Right atrium auricular region (tissue), 2 donors: ENCODE measurements around the gene SOHLH1. TPM values are rescaled to one million over a fixed set of nuclear protein-coding genes. Genes with fewer than 3 reads are reported as not detected.

Source experiments
- DNase-seq: peaks from one replicate; pipeline ENCODE4 v3.0.0-alpha.2; 2019; ENCODE audit warnings: low spot score
- H3K27ac ChIP-seq, 2 donors: fragments of 200-600 bp; sonication (generic); 1 replicate in 1 of 2; 2 replicates in 1 of 2; pipeline ENCODE4 v1.5.1; 2016 to 2019
- H3K27me3 ChIP-seq, 2 donors: fragments of 200-600 bp; sonication (generic); one replicate each; pipeline versions ENCODE4 v1.5.1 to v1.6.0; 2017 to 2019
- H3K36me3 ChIP-seq: fragments of 200-600 bp; sonication (generic); one replicate; pipeline ENCODE4 v1.5.1; 2016
- H3K4me1 ChIP-seq, 2 donors: fragments of 200-600 bp; sonication (generic); one replicate each; pipeline versions ENCODE4 v1.5.1 to v1.6.0; 2017 to 2019
- H3K4me3 ChIP-seq, 2 donors: fragments of 200-600 bp; sonication (generic); 1 replicate in 1 of 2; 2 replicates in 1 of 2; pipeline ENCODE4 v1.5.1; 2017 to 2019; ENCODE audit warnings: mild to moderate bottlenecking in 1 of 2, moderate library complexity in 1 of 2
- H3K9me3 ChIP-seq, 2 donors: fragments of 200-600 bp; sonication (generic); one replicate each; pipeline ENCODE4 v1.5.1; 2019
- CTCF ChIP-seq, 2 donors: fragments of 200-600 bp; sonication (generic); IDR thresholded peaks; one replicate each; pipeline ENCODE4 v1.5.1; 2019; ENCODE audit warnings: antibody characterized with exemption in 2 of 2
- total RNA-seq, 2 donors: library from RNA; depleted of rRNA; stranded (reverse); fragments of >200 nt; gene quantifications; one replicate each; pipeline ENCODE4 v1.1.0, GENCODE V29; 2016

The SOHLH1 gene
- total RNA-seq, 2 donors from 2014 or later: not detected

- no peak for DNase-seq
- peaks cover 0 to 7% of the 10 kb centered on the region in 2 donors for H3K4me1 ChIP-seq
- no peak overlapping the region for H3K4me3 ChIP-seq
- no peaks in the 10 kb centered on the region for H3K9me3 ChIP-seq
- H3K36me3 ChIP-seq: no peaks in the 10 kb centered on the region
- no peak for TF ChIP-seq CTCF (IDR thresholded peaks at IDR 0.05)
- peaks cover 0 to 5% of the 10 kb centered on the region in 2 donors for H3K27me3 ChIP-seq
- H3K27ac ChIP-seq: no peak overlapping the region
Observed at GRCh38 chr9:135739271-135740220, 40.3 kb upstream of the SOHLH1 start.

GRCh38 chr9:135737840-135738521, 38.7 kb upstream of the SOHLH1 start:
- Histone ChIP-seq H3K4me3 (no peak overlapping the region), H3K9me3 (no peaks in the 10 kb centered on the region), H3K4me1 (no peaks in the 10 kb centered on the region), H3K27me3 (peaks cover 0 to 5% of the 10 kb centered on the region in 2 donors), H3K27ac (no peak overlapping the region), H3K36me3 (no peaks in the 10 kb centered on the region)
- no peak for TF ChIP-seq CTCF (IDR thresholded peaks at IDR 0.05)
- no peak for DNase-seq

DNA sequence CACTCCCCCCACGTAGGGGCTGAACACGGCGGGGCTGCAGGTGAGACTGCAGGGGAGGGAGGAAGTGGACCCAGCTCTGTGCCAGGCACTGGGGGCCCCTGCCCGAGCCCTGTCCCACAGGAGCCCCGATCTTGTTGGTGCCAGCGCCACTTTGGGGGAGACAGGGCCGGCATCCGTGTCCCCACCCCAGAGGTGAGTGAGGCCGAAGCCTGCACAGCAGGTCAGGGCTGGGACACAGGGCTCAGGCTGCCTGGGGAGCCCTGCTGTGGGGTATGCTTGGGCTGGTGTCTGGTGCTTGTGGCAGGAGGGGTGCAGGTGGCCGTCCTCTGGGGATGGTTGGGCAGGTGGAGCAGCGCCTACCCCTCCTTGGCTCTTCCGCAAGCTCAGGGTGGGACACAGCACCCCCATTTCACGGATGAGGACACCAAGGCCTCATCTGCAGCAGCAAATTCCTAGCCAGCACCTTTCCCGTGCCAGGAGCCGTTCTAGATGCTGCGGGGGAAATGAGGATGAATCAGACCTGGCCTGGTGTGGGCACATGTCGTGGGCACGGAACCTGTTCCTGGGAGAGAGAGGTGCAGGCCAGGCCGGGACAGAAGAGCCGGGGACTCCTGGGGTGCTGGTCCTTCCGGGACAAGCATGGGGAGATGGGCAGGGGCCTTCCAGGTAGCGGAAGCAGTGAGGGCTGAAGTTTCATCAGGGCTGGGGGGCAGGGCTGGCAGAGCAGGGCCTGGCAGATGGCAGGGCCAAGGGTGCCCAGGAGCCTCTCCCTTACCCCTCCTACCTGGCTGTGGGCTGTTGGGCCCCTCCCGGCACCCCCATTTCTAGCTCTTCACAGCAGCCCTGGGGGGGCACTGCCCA, 37.9 kb upstream of the SOHLH1 start:
- H3K36me3 ChIP-seq: no peaks in the 10 kb centered on the region
- H3K9me3 ChIP-seq: no peaks in the 10 kb centered on the region
- no peak overlapping the region for H3K27ac ChIP-seq
- H3K4me1 ChIP-seq: no peaks in the 10 kb centered on the region
- no peak overlapping the region for H3K4me3 ChIP-seq
- DNase-seq: no peak
- peaks cover 0 to 5% of the 10 kb centered on the region in 2 donors for H3K27me3 ChIP-seq
- TF ChIP-seq CTCF (IDR thresholded peaks at IDR 0.05): no peak

- TF ChIP-seq CTCF (IDR thresholded peaks at IDR 0.05): no peak
- Histone ChIP-seq H3K4me3 (no peak overlapping the region), H3K4me1 (no peaks in the 10 kb centered on the region), H3K9me3 (no peaks in the 10 kb centered on the region), H3K36me3 (no peaks in the 10 kb centered on the region), H3K27ac (no peak overlapping the region), H3K27me3 (peaks cover 0 to 5% of the 10 kb centered on the region in 2 donors)
- DNase-seq: no peak
Observed at GRCh38 chr9:135736272-135736978, 37.1 kb upstream of the SOHLH1 start.

- DNase-seq: no peak
- Histone ChIP-seq H3K4me1 (no peaks in the 10 kb centered on the region), H3K4me3 (no peak overlapping the region), H3K27me3 (peaks cover 0 to 5% of the 10 kb centered on the region in 2 donors), H3K9me3 (no peaks in the 10 kb centered on the region), H3K27ac (no peak overlapping the region), H3K36me3 (no peaks in the 10 kb centered on the region)
- no peak for TF ChIP-seq CTCF (IDR thresholded peaks at IDR 0.05)
Observed at GRCh38 chr9:135734616-135735144, 35.4 kb upstream of the SOHLH1 start.
